ENCODE data around the gene ERAL1. TPM values are rescaled to one million over a fixed set of nuclear protein-coding genes. Genes with fewer than 3 reads are reported as not detected.

Gene ERAL1
- total and polyA plus RNA-seq, 2 donors (not counting 1 experiment from before 2014, with no cell fraction given) = 25.4 to 39.0 TPM

DNA sequence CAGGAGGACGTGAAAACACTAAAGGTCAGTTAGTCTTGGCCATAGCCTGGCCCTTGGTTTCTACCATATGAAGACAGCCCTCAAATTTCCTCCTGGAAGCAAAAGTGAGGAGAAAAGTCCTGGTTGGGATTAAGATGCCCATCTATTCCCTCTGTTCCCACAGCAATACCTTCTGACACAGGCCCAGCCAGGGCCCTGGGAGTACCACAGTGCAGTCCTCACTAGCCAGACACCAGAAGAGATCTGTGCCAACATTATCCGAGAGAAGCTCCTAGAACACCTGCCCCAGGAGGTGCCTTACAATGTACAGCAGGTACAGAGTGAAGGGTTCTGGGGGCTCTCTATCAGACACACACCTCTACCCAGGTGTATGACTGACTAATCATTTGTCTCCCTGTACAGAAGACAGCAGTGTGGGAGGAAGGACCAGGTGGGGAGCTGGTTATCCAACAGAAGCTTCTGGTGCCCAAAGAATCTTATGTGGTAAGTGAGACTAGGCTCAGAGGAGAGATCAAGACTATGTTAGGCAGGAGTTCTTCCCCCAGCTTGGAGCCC, 4.1 kb downstream of the ERAL1 start:
- Histone ChIP-seq H3K36me3 (ENCODE audit: control insufficient read depth, insufficient read depth, low read length) (peaks cover 9% of the 10 kb centered on the region), H3K4me2 (ENCODE audit: extremely low read depth, insufficient read depth, low read length) (no peak overlapping the region), H3K27ac (ENCODE audit: insufficient read depth, low read length) (no peak overlapping the region), H3K9me3 (ENCODE audit: control insufficient read depth, insufficient read depth, low read depth, low read length) (no peaks in the 10 kb centered on the region), H3K27me3 (ENCODE audit: control insufficient read depth, insufficient read depth, low read length) (no peaks in the 10 kb centered on the region), H4K20me1 (ENCODE audit: control insufficient read depth, extremely low read depth, insufficient read depth, low read length) (no peaks in the 10 kb centered on the region), H2AFZ (ENCODE audit: low read length) (no peak overlapping the region), H3K4me1 (ENCODE audit: control insufficient read depth, extremely low read depth, insufficient read depth, low read length) (peaks cover 7% of the 10 kb centered on the region), H3K79me2 (ENCODE audit: control insufficient read depth, insufficient read depth, low read length) (peaks cover 9% of the 10 kb centered on the region), H3K9ac (ENCODE audit: insufficient read depth, low read length) (no peak overlapping the region), H3K4me3 (replicated peaks in 1 of 4; ENCODE audit: control extremely low read depth in 1 of 4, insufficient read depth in 1 of 4, low read depth in 3 of 4, low read length in 4 of 4) (no peak overlapping the region)
- TF ChIP-seq EZH2 (IDR thresholded peaks at IDR 0.05; ENCODE audit: low read length, missing control alignments) = no peak
- TF ChIP-seq, protein P1, sequence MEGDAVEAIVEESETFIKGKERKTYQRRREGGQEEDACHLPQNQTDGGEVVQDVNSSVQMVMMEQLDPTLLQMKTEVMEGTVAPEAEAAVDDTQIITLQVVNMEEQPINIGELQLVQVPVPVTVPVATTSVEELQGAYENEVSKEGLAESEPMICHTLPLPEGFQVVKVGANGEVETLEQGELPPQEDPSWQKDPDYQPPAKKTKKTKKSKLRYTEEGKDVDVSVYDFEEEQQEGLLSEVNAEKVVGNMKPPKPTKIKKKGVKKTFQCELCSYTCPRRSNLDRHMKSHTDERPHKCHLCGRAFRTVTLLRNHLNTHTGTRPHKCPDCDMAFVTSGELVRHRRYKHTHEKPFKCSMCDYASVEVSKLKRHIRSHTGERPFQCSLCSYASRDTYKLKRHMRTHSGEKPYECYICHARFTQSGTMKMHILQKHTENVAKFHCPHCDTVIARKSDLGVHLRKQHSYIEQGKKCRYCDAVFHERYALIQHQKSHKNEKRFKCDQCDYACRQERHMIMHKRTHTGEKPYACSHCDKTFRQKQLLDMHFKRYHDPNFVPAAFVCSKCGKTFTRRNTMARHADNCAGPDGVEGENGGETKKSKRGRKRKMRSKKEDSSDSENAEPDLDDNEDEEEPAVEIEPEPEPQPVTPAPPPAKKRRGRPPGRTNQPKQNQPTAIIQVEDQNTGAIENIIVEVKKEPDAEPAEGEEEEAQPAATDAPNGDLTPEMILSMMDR (conservative IDR thresholded peaks at IDR 0.05 in 1 of 2, IDR thresholded peaks at IDR 0.05 in 1 of 2; ENCODE audit: low read depth in 1 of 2, low read length in 2 of 2) = no peak
- DNase-seq (ENCODE audit: low read depth in 2 of 2) = no peak

- Histone ChIP-seq H4K20me1 (ENCODE audit: control insufficient read depth, extremely low read depth, insufficient read depth, low read length) (no peaks in the 10 kb centered on the region), H3K27ac (ENCODE audit: insufficient read depth, low read length) (no peak overlapping the region), H3K36me3 (ENCODE audit: control insufficient read depth, insufficient read depth, low read length) (peaks cover 9% of the 10 kb centered on the region), H3K27me3 (ENCODE audit: control insufficient read depth, insufficient read depth, low read length) (no peaks in the 10 kb centered on the region), H3K9ac (ENCODE audit: insufficient read depth, low read length) (no peak overlapping the region), H3K79me2 (ENCODE audit: control insufficient read depth, insufficient read depth, low read length) (peaks cover 4% of the 10 kb centered on the region), H3K9me3 (ENCODE audit: control insufficient read depth, insufficient read depth, low read depth, low read length) (no peaks in the 10 kb centered on the region), H2AFZ (ENCODE audit: low read length) (no peak overlapping the region), H3K4me2 (ENCODE audit: extremely low read depth, insufficient read depth, low read length) (no peak overlapping the region), H3K4me3 (replicated peaks in 1 of 4; ENCODE audit: control extremely low read depth in 1 of 4, insufficient read depth in 1 of 4, low read depth in 3 of 4, low read length in 4 of 4) (no peak overlapping the region), H3K4me1 (ENCODE audit: control insufficient read depth, extremely low read depth, insufficient read depth, low read length) (peaks cover 4% of the 10 kb centered on the region)
- DNase-seq (ENCODE audit: low read depth in 2 of 2) = no peak
- TF ChIP-seq, protein P1 (conservative IDR thresholded peaks at IDR 0.05 in 1 of 2, IDR thresholded peaks at IDR 0.05 in 1 of 2; ENCODE audit: low read depth in 1 of 2, low read length in 2 of 2) = no peak
- TF ChIP-seq EZH2 (IDR thresholded peaks at IDR 0.05; ENCODE audit: low read length, missing control alignments) = no peak
Observed at GRCh38 chr17:28860363-28860808, 5.6 kb downstream of the ERAL1 start.

DNA sequence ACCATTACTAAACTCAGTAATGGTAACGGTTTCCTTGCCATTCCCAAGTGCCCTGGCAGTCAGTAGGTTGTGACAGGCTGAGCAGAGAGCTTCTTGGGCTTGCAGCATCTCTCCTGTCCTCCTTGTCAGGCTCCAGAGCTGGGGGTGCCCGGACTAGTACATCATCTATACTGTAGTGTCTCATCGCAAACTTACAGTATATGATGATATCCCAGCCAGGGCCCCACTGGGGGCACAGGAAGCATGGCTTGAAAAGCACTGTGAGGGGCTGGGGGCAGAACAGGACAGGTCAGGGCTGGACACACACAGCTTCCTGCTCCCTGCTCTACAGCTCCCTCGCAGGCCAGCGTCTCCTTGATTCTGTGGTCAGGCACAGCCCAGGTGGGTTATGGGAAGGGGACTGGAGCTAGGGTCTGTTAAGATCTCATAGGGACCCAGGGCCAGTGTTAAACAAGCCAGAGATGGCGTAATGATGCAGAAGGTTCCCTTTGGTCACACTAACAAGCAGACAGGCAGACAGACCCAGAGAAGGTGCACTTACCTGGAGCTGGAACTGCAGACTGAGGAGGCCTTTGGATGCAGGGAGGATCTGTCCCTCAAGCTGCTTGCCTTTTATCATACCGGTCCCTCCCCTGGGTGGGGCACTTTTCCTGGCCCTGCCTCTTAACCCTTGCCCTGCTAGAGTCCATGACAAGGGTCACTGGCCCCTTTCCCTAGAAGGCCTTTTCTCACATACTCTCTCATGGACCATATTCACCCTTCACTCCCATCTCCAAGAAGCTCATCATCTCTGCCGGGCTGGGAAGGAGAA, 6.8 kb downstream of the ERAL1 start:
- Histone ChIP-seq H4K20me1 (ENCODE audit: control insufficient read depth, extremely low read depth, insufficient read depth, low read length) (no peaks in the 10 kb centered on the region), H3K9ac (ENCODE audit: insufficient read depth, low read length) (no peak overlapping the region), H3K4me1 (ENCODE audit: control insufficient read depth, extremely low read depth, insufficient read depth, low read length) (no peaks in the 10 kb centered on the region), H3K36me3 (ENCODE audit: control insufficient read depth, insufficient read depth, low read length) (peaks cover 9% of the 10 kb centered on the region), H3K79me2 (ENCODE audit: control insufficient read depth, insufficient read depth, low read length) (no peaks in the 10 kb centered on the region), H3K27ac (ENCODE audit: insufficient read depth, low read length) (no peak overlapping the region), H3K9me3 (ENCODE audit: control insufficient read depth, insufficient read depth, low read depth, low read length) (no peaks in the 10 kb centered on the region), H3K27me3 (ENCODE audit: control insufficient read depth, insufficient read depth, low read length) (no peaks in the 10 kb centered on the region), H2AFZ (ENCODE audit: low read length) (no peak overlapping the region), H3K4me2 (ENCODE audit: extremely low read depth, insufficient read depth, low read length) (no peak overlapping the region), H3K4me3 (replicated peaks in 1 of 4; ENCODE audit: control extremely low read depth in 1 of 4, insufficient read depth in 1 of 4, low read depth in 3 of 4, low read length in 4 of 4) (no peak overlapping the region)
- TF ChIP-seq, protein P1 (conservative IDR thresholded peaks at IDR 0.05 in 1 of 2, IDR thresholded peaks at IDR 0.05 in 1 of 2; ENCODE audit: low read depth in 1 of 2, low read length in 2 of 2) = no peak
- TF ChIP-seq EZH2 (IDR thresholded peaks at IDR 0.05; ENCODE audit: low read length, missing control alignments) = no peak
- DNase-seq (ENCODE audit: low read depth in 2 of 2) = no peak

Measured in fibroblast of lung (primary cell).